HEK293 (cell line): Measurements from ENCODE around the gene KCNA5.

Experiments used
- CTCF ChIA-PET: fragments of 350-600 bp; formaldehyde crosslinking; extraction: SDS; loops from one replicate; lab custom pipeline; 2021; ENCODE audit warnings: antibody characterized with exemption; lab: Yijun Ruan, JAX
- POLR2A ChIA-PET: fragments of 300-600 bp; formaldehyde crosslinking; extraction: SDS; loops from one replicate; lab custom pipeline; 2020; ENCODE audit warnings: antibody characterized with exemption, inconsistent platforms; lab: Yijun Ruan, JAX
- H3K27ac ChIP-seq: fragments of 200-500 bp; sonication (Bioruptor generic); 2 replicates; pipeline ENCODE4 v1.5.1; 2014; ENCODE audit warnings: low read depth, low read length, control low read depth, inconsistent platforms; ENCODE audit errors: extremely low read depth
- H3K36me3 ChIP-seq, 2 experiments: fragments of 200-500 bp in 1 of 2; sonication (Bioruptor generic) in 1 of 2; 1 replicate in 1 of 2; 2 replicates in 1 of 2; pipeline ENCODE4 v1.5.1; 2014 to 2017; ENCODE audit warnings: inconsistent platforms in 2 of 2, low read length in 2 of 2; ENCODE audit not compliant: control insufficient read depth in 2 of 2, insufficient read depth in 1 of 2
- H3K4me1 ChIP-seq: fragments of 200-500 bp; sonication (Bioruptor generic); 2 replicates; pipeline ENCODE4 v1.5.1; 2014; ENCODE audit warnings: mild to moderate bottlenecking, low read length, inconsistent platforms; ENCODE audit not compliant: control insufficient read depth, insufficient read depth
- H3K4me3 ChIP-seq: 2 replicates; pipeline ENCODE4 v1.5.1; 2011; ENCODE audit warnings: low read depth, mild to moderate bottlenecking, control low read depth, low read length, moderate library complexity
- H3K9me3 ChIP-seq: fragments of 200-500 bp; sonication (Bioruptor generic); 2 replicates; pipeline ENCODE4 v1.5.1; 2014; ENCODE audit warnings: low read depth, low read length, inconsistent platforms; ENCODE audit not compliant: control insufficient read depth, insufficient read depth
- GFI1B ChIP-seq: fragments of 450-650 bp; formaldehyde crosslinking; IDR thresholded peaks from 2 replicates; pipeline ENCODE4 v1.5.1; 2016; ENCODE audit warnings: missing biosample characterization, missing genetic modification characterization
- KLF8 ChIP-seq: fragments of 450-650 bp; formaldehyde crosslinking; IDR thresholded peaks from 2 replicates; pipeline ENCODE4 v1.5.1; 2016; ENCODE audit warnings: missing biosample characterization, missing genetic modification characterization
- MYNN ChIP-seq: fragments of 450-650 bp; formaldehyde crosslinking; IDR thresholded peaks from 2 replicates; pipeline ENCODE4 v1.5.1; 2016; ENCODE audit warnings: missing biosample characterization, missing genetic modification characterization, borderline replicate concordance
- ZBTB17 ChIP-seq: fragments of 450-650 bp; formaldehyde crosslinking; IDR thresholded peaks from 2 replicates; pipeline ENCODE4 v1.5.1; 2016; ENCODE audit warnings: missing biosample characterization, missing genetic modification characterization
- ZFP69B ChIP-seq: fragments of 450-650 bp; formaldehyde crosslinking; IDR thresholded peaks from 2 replicates; pipeline ENCODE4 v1.5.1; 2016; ENCODE audit warnings: missing biosample characterization, missing genetic modification characterization
- ZIC2 ChIP-seq: fragments of 450-650 bp; formaldehyde crosslinking; IDR thresholded peaks from 2 replicates; pipeline ENCODE4 v1.5.1; 2016; ENCODE audit warnings: missing biosample characterization, missing genetic modification characterization
- ZNF157 ChIP-seq: fragments of 450-650 bp; formaldehyde crosslinking; IDR thresholded peaks from 2 replicates; pipeline ENCODE4 v1.5.1; 2016; ENCODE audit warnings: missing biosample characterization, missing genetic modification characterization
- ZNF19 ChIP-seq: fragments of 450-650 bp; formaldehyde crosslinking; IDR thresholded peaks from 2 replicates; pipeline ENCODE4; 2016; ENCODE audit warnings: missing biosample characterization, missing genetic modification characterization, low read depth
- ZNF37A ChIP-seq: fragments of 450-650 bp; IDR thresholded peaks from 2 replicates; pipeline ENCODE4 v1.5.1; 2018; ENCODE audit warnings: missing biosample characterization, missing genetic modification characterization
- ZNF423 ChIP-seq: fragments of 450-650 bp; formaldehyde crosslinking; IDR thresholded peaks from 2 replicates; pipeline ENCODE4 v1.5.1; 2016; ENCODE audit warnings: missing biosample characterization, missing genetic modification characterization
- ZNF521 ChIP-seq: fragments of 450-650 bp; formaldehyde crosslinking; IDR thresholded peaks from 2 replicates; pipeline ENCODE4 v1.5.1; 2017; ENCODE audit warnings: missing biosample characterization, mild to moderate bottlenecking, missing genetic modification characterization
- ZNF571 ChIP-seq: fragments of 450-650 bp; formaldehyde crosslinking; IDR thresholded peaks from 2 replicates; pipeline ENCODE4 v1.5.0; 2017; ENCODE audit warnings: missing biosample characterization, missing genetic modification characterization
- ZNF585B ChIP-seq: fragments of 450-650 bp; formaldehyde crosslinking; IDR thresholded peaks from 2 replicates; pipeline ENCODE4 v1.5.1; 2016; ENCODE audit warnings: missing biosample characterization, missing genetic modification characterization
- ZNF654 ChIP-seq: fragments of 450-650 bp; formaldehyde crosslinking; IDR thresholded peaks from 2 replicates; pipeline ENCODE4 v1.5.1; 2016; ENCODE audit warnings: low read depth, missing biosample characterization, missing genetic modification characterization
- ZNF670 ChIP-seq: fragments of 450-650 bp; formaldehyde crosslinking; IDR thresholded peaks from 2 replicates; pipeline ENCODE4 v1.5.1; 2016; ENCODE audit warnings: missing biosample characterization, missing genetic modification characterization, low read depth
- ZNF785 ChIP-seq: fragments of 450-650 bp; formaldehyde crosslinking; IDR thresholded peaks from 2 replicates; pipeline ENCODE4 v1.5.1; 2016; ENCODE audit warnings: missing biosample characterization, missing genetic modification characterization
- ZNF830 ChIP-seq: fragments of 450-650 bp; IDR thresholded peaks from 2 replicates; pipeline ENCODE4 v1.5.0; 2018; ENCODE audit warnings: missing biosample characterization, missing genetic modification characterization, low read depth, mild to moderate bottlenecking, moderate library complexity
- TF ChIP-seq, protein P1 (sequence below): fragments of 450-650 bp; formaldehyde crosslinking; IDR thresholded peaks from 2 replicates; pipeline ENCODE4 v1.5.1; 2016; ENCODE audit warnings: missing biosample characterization, missing genetic modification characterization, borderline replicate concordance
- TF ChIP-seq, protein P2 (sequence below): fragments of 450-650 bp; formaldehyde crosslinking; IDR thresholded peaks from 2 replicates; pipeline ENCODE4 v1.5.1; 2016; ENCODE audit warnings: missing biosample characterization, missing genetic modification characterization, borderline replicate concordance

KCNA5 gene

DNA sequence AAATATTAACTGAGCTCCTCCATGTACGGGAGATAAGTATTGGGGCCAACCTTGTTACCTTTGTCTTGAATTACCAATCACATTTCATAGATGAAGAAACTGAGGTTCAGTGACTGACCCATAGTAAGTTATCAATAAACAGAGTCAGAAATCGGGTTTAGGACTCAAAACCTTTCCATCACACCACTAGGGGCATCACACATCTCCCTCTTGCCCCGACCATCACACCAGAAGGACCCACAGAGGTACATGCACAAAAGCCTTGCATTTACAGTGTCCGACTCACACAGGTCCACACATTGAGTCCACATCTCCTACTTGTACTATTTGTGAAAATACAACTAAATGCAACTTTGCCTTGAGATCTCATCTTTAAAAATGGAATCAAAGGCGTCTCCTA lies 29.4 kb downstream of the KCNA5 start:
- ChIA-PET CTCF (interaction anchor here (0.9 to 7.3 kb wide), 5 partner anchors 10 to 95 kb away, joined by 3 to 54 read pairs (median 4); no protein-coding TSS in a partner anchor), POLR2A (no interaction called here)
- no peak overlapping the region for H3K27ac ChIP-seq

DNA sequence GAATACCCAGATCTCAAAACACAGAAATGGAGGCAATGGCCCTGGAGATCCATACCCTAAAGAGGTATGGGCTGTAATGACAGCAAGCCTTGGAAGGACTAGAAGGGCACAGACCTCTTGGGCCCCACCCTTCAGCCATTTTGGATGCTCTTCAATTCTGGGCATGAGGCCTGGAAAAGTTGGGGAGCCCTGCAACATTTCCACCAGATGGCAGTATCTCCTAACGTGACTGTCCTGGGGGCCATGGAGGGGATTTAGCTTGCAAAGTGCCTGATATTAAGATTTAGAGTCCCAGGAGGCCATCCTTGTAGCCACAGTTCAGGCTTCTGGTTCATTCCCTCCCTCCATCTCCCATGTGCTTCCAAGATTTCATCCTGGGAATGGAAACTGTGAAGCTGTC lies 30.2 kb downstream of the KCNA5 start:
- CTCF ChIA-PET: interaction anchor here (0.9 to 7.3 kb wide), 3 partner anchors 10 to 95 kb away, joined by 4 to 54 read pairs (median 6); no protein-coding TSS in a partner anchor
- POLR2A ChIA-PET: no interaction called here

More for the DNA sequence above, 29.4 kb downstream of the KCNA5 start:
- peaks cover 2% of the 10 kb centered on the region; the same call in 1 of the 2 replicates for H3K4me1 ChIP-seq
- no peak for TF ChIP-seq ZNF785 (tag by site-specific recombination)
- no peak for TF ChIP-seq MYNN
- TF ChIP-seq ZNF423 (tag by site-specific recombination): no peak
- TF ChIP-seq ZBTB17 (tag by site-specific recombination): no peak
- TF ChIP-seq ZNF157 (tag by site-specific recombination): no peak
- no peak for TF ChIP-seq ZNF19 (tag by site-specific recombination)
- no peak for TF ChIP-seq KLF8 (tag by site-specific recombination)
- TF ChIP-seq ZIC2 (tag by site-specific recombination): no peak
- TF ChIP-seq ZNF670 (tag by site-specific recombination): no peak
- no peak for TF ChIP-seq ZNF830 (tag by site-specific recombination)
- TF ChIP-seq ZFP69B (tag by site-specific recombination): no peak
- no peak for TF ChIP-seq GFI1B (tag by site-specific recombination)
- no peak for TF ChIP-seq ZNF585B (tag by site-specific recombination)
- TF ChIP-seq, all 188 proteins: peak for 0
- Histone ChIP-seq H3K9me3 (no peaks in the 10 kb centered on the region), H3K36me3 (no peaks in the 10 kb centered on the region), H3K4me3 (no peak overlapping the region)

More for the DNA sequence above, 30.2 kb downstream of the KCNA5 start:
- TF ChIP-seq ZNF37A (no peak), ZNF654 (peak; percentile 25; the same call in 1 of the 2 replicates), ZNF521 (no peak), ZNF571 (tag by site-specific recombination) (no peak), ZFP69B (tag by site-specific recombination) (no peak)
- TF ChIP-seq, protein P1, sequence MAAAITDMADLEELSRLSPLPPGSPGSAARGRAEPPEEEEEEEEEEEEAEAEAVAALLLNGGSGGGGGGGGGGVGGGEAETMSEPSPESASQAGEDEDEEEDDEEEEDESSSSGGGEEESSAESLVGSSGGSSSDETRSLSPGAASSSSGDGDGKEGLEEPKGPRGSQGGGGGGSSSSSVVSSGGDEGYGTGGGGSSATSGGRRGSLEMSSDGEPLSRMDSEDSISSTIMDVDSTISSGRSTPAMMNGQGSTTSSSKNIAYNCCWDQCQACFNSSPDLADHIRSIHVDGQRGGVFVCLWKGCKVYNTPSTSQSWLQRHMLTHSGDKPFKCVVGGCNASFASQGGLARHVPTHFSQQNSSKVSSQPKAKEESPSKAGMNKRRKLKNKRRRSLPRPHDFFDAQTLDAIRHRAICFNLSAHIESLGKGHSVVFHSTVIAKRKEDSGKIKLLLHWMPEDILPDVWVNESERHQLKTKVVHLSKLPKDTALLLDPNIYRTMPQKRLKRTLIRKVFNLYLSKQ (tag by site-specific recombination): no peak
- TF ChIP-seq, protein P2, sequence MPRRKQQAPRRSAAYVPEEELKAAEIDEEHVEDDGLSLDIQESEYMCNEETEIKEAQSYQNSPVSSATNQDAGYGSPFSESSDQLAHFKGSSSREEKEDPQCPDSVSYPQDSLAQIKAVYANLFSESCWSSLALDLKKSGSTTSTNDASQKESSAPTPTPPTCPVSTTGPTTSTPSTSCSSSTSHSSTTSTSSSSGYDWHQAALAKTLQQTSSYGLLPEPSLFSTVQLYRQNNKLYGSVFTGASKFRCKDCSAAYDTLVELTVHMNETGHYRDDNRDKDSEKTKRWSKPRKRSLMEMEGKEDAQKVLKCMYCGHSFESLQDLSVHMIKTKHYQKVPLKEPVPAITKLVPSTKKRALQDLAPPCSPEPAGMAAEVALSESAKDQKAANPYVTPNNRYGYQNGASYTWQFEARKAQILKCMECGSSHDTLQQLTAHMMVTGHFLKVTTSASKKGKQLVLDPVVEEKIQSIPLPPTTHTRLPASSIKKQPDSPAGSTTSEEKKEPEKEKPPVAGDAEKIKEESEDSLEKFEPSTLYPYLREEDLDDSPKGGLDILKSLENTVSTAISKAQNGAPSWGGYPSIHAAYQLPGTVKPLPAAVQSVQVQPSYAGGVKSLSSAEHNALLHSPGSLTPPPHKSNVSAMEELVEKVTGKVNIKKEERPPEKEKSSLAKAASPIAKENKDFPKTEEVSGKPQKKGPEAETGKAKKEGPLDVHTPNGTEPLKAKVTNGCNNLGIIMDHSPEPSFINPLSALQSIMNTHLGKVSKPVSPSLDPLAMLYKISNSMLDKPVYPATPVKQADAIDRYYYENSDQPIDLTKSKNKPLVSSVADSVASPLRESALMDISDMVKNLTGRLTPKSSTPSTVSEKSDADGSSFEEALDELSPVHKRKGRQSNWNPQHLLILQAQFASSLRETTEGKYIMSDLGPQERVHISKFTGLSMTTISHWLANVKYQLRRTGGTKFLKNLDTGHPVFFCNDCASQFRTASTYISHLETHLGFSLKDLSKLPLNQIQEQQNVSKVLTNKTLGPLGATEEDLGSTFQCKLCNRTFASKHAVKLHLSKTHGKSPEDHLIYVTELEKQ (tag by site-specific recombination): no peak
- H3K4me1 ChIP-seq: peaks cover 9% of the 10 kb centered on the region; the same call in 1 of the 2 replicates
- H3K36me3 ChIP-seq: no peaks in the 10 kb centered on the region
- H3K4me3 ChIP-seq: no peak overlapping the region
- no peak overlapping the region for H3K27ac ChIP-seq
- no peaks in the 10 kb centered on the region for H3K9me3 ChIP-seq
